ENCODE data around the gene CR1. TPM values are rescaled to one million over a fixed set of nuclear protein-coding genes. Genes with fewer than 3 reads are reported as not detected.
"Not testable (repeated sequence)": the region's sequence is repeated elsewhere in the genome, so short reads cannot be mapped to it uniquely, and the experiment has no call there.

The CR1 gene
- total and polyA plus RNA-seq, 2 of the 4 experiments (the other 2 are of a cell fraction), result not detected

DNA sequence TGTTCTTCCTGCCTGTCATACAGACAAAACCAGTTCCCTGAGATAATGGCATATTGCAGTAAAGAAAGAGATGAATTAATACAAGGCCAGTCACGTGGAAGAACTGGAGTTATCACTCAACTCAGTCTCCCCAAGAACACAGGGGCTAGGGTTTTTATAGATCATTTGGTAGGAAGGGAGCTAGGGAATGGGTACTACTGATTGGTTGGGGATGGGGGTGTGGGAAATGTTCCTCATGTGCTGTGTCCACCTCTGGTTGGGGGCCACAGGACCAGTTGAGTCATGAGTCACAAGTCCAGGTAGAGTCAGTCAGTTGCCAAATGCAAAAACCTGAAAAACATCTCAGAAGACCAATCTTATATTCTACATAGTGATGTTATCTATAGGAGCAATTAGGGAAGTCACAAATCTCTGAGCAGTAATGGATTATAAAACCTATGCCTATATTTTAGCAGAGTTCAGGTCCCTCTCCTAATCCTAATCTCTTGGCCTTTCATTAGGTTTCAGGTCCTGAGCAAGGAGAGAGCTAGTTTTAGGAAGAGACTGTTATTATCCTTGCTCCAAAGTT, 129.6 kb downstream of the CR1 start:
- H3K23ac ChIP-seq (ENCODE audit: low read depth, low read length); in situ Hi-C loops (cut with MboI; ENCODE audit: low sequenced_read_pairs): not testable (repeated sequence)

More for the DNA sequence above, 129.6 kb downstream of the CR1 start:
- H3K4me2 ChIP-seq (ENCODE audit: low read depth, low read length); dilution Hi-C loops (cut with HindIII; ENCODE audit: low sequenced_read_pairs, unreplicated experiment); H3K18ac ChIP-seq (ENCODE audit: low read depth, low read length); H3K9me3 ChIP-seq (ENCODE audit: control insufficient read depth, insufficient read depth, low read length); H3K9ac ChIP-seq (ENCODE audit: low read depth, low read length); H2AFZ ChIP-seq (replicated peaks; ENCODE audit: low read length, poor library complexity); intact Hi-C loops (cut with micrococcal nuclease); H2AK5ac ChIP-seq (ENCODE audit: low read depth, low read length); H3K56ac ChIP-seq (ENCODE audit: extremely low read depth, insufficient read depth, low read length); H4K5ac ChIP-seq (ENCODE audit: low read depth, low read length); H3K36me3 ChIP-seq (ENCODE audit: control insufficient read depth, insufficient read depth, low read length); BruUV-seq (replicated peaks); H4K8ac ChIP-seq (ENCODE audit: low read depth in 2 of 2, low read length in 2 of 2); ATAC-seq (ENCODE audit: low read depth); H2BK120ac ChIP-seq (ENCODE audit: low read depth, low read length); H3K27ac ChIP-seq (ENCODE audit: insufficient read depth, low read length); H3K14ac ChIP-seq (replicated peaks; ENCODE audit: low read depth, low read length); H4K20me1 ChIP-seq (ENCODE audit: insufficient read depth, low read length); H2BK20ac ChIP-seq (ENCODE audit: low read depth, low read length); DNase-seq; H3K27me3 ChIP-seq (ENCODE audit: control insufficient read depth, insufficient read depth, low read length); H2BK5ac ChIP-seq (ENCODE audit: low read depth, low read length, poor library complexity, severe bottlenecking); H3K4ac ChIP-seq (ENCODE audit: low read depth, low read length); H3K4me3 ChIP-seq (ENCODE audit: insufficient read depth, low read depth, low read length); H2BK15ac ChIP-seq (ENCODE audit: low read depth, low read length); POLR2A ChIA-PET (ENCODE audit: unreplicated experiment); H4K91ac ChIP-seq (ENCODE audit: insufficient read depth, low read depth, low read length); H3K9me1 ChIP-seq (ENCODE audit: insufficient read depth, low read length); H3K4me1 ChIP-seq (ENCODE audit: control insufficient read depth, insufficient read depth, low read length); H2AK9ac ChIP-seq (replicated peaks; ENCODE audit: low read depth, low read length, poor library complexity); H3K79me1 ChIP-seq (ENCODE audit: low read depth in 1 of 2, low read length in 2 of 2); CTCF ChIA-PET: not testable (repeated sequence)
- WGBS, 2 experiments (ENCODE audit: extremely low coverage in 2 of 2, insufficient read length in 1 of 2), result no CpG with 5 or more reads among the region's 1 CpG

Measured in IMR-90 (cell line).